ENCODE results near the gene SLAIN1.

GRCh38 chr13:77724092-77724491 is 26.6 kb downstream of the SLAIN1 start:
- TF ChIP-seq POLR2A (IDR thresholded peaks at IDR 0.05; ENCODE audit: control extremely low read depth in 1 of 2, low read depth in 2 of 2, low read length in 2 of 2), result no peak
- no peak for TF ChIP-seq TAF7 (optimal IDR thresholded peaks at IDR 0.05; ENCODE audit: borderline replicate concordance, low read depth, low read length)
- TF ChIP-seq EP300 (IDR thresholded peaks at IDR 0.05; ENCODE audit: borderline replicate concordance in 1 of 2, low read depth in 2 of 2, low read length in 2 of 2), result no peak
- TF ChIP-seq TBP (IDR thresholded peaks at IDR 0.05; ENCODE audit: low read depth, low read length), result no peak

All from H1 (cell line).